Keratinocyte (primary cell): ENCODE results near the gene BBS9. TPM values are rescaled to one million over a fixed set of nuclear protein-coding genes. Genes with fewer than 3 reads are reported as not detected.

Experiments used
- DNase-seq: peaks from one replicate; pipeline ENCODE4 v3.0.0-alpha.2; 2011; ENCODE audit warnings: low read depth, missing footprints, low spot score
- FAIRE-seq: peaks from 2 replicates; lab custom pipeline; 2011; peaks lifted over from hg19 to GRCh38; lab: Jason Lieb, UNC
- H2AFZ ChIP-seq: 2 replicates; pipeline ENCODE4 v1.6.0; 2012; ENCODE audit warnings: low read length, control low read depth, inconsistent platforms; ENCODE audit not compliant: control insufficient read depth
- H3K27ac ChIP-seq: 2 replicates; pipeline ENCODE4 v1.5.1; 2011; ENCODE audit warnings: low read length; ENCODE audit not compliant: control insufficient read depth, insufficient read depth
- H3K27me3 ChIP-seq: 3 replicates; pipeline ENCODE4 v1.6.0; 2011; ENCODE audit warnings: low read length; ENCODE audit not compliant: control insufficient read depth, insufficient read depth; ENCODE audit errors: extremely low read depth
- H3K36me3 ChIP-seq, 2 experiments: 2 replicates in 1 of 2; 3 replicates in 1 of 2; pipeline ENCODE4 v1.5.1; 2011; ENCODE audit warnings: low read length in 2 of 2, mild to moderate bottlenecking in 1 of 2; ENCODE audit not compliant: control insufficient read depth in 2 of 2, insufficient read depth in 2 of 2; ENCODE audit errors: extremely low read depth in 1 of 2
- H3K4me1 ChIP-seq: 3 replicates; pipeline ENCODE4 v1.5.1; 2011; ENCODE audit warnings: low read length; ENCODE audit not compliant: control insufficient read depth, insufficient read depth; ENCODE audit errors: extremely low read depth
- H3K4me2 ChIP-seq: 3 replicates; pipeline ENCODE4 v1.6.0; 2011; ENCODE audit warnings: low read depth, low read length; ENCODE audit not compliant: control insufficient read depth, insufficient read depth; ENCODE audit errors: extremely low read depth
- H3K4me3 ChIP-seq, 3 experiments: fragments of 200-600 bp in 1 of 3; sonication (generic) in 1 of 3; 2 replicates in 2 of 3; 3 replicates in 1 of 3; pipeline ENCODE4 v1.5.1; 2011 to 2016; ENCODE audit warnings: low read length in 3 of 3, mild to moderate bottlenecking in 3 of 3, control low read depth in 2 of 3, inconsistent platforms in 1 of 3, low read depth in 1 of 3, mixed read lengths in 1 of 3, mixed run types in 1 of 3, moderate library complexity in 1 of 3; ENCODE audit not compliant: control insufficient read depth in 2 of 3, insufficient read depth in 2 of 3; ENCODE audit errors: extremely low read depth in 1 of 3
- H3K79me2 ChIP-seq: 2 replicates; pipeline ENCODE4 v1.6.0; 2012; ENCODE audit warnings: low read length; ENCODE audit not compliant: control insufficient read depth, insufficient read depth
- H3K9ac ChIP-seq: 3 replicates; pipeline ENCODE4 v1.6.0; 2011; ENCODE audit warnings: low read length; ENCODE audit not compliant: control insufficient read depth, insufficient read depth; ENCODE audit errors: extremely low read depth
- H3K9me1 ChIP-seq: 3 replicates; pipeline ENCODE4 v1.6.0; 2011; ENCODE audit warnings: low read length; ENCODE audit not compliant: control insufficient read depth, insufficient read depth; ENCODE audit errors: extremely low read depth
- H3K9me3 ChIP-seq: 2 replicates; pipeline ENCODE4 v1.5.1; 2012; ENCODE audit warnings: low read depth, low read length; ENCODE audit not compliant: control insufficient read depth
- H4K20me1 ChIP-seq: 3 replicates; pipeline ENCODE4 v1.6.0; 2011; ENCODE audit warnings: low read length; ENCODE audit not compliant: control insufficient read depth, insufficient read depth; ENCODE audit errors: extremely low read depth
- CTCF ChIP-seq, 3 experiments: IDR thresholded peaks in 1 of 3; conservative IDR thresholded peaks in 1 of 3; optimal IDR thresholded peaks in 1 of 3; 2 replicates in 2 of 3; 3 replicates in 1 of 3; pipeline versions ENCODE3 to v1.5.1; 2011; ENCODE audit warnings: low read length in 3 of 3, mild to moderate bottlenecking in 3 of 3, moderate library complexity in 2 of 3, control low read depth in 1 of 3, inconsistent platforms in 1 of 3; ENCODE audit not compliant: insufficient read depth in 2 of 3; ENCODE audit errors: extremely low read depth in 1 of 3
- EZH2 ChIP-seq: IDR thresholded peaks from one replicate; pipeline ENCODE4 v1.6.1; 2012; ENCODE audit warnings: inconsistent platforms, mild to moderate bottlenecking, low read length, moderate library complexity
- dilution Hi-C: fragments of 300-500 bp; cut with MboI; formaldehyde crosslinking; loops from one replicate; pipeline ENCODE4 v1.7.0; 2020; ENCODE audit warnings: low sequenced_read_pairs; ENCODE audit not compliant: extremely low pct_ligation_motif_present
- polyA plus RNA-seq, 5 experiments: library from polyadenylated mRNA; depleted of rRNA in 3 of 5; stranded (reverse) in 3 of 5; stranded (forward) in 1 of 5; unstranded in 1 of 5; fragments of >200 nt; gene quantifications; 1 replicate in 1 of 5; 2 replicates in 3 of 5; 3 replicates in 1 of 5; pipeline versions ENCODE4 v1.2.1 to v1.2.3, GENCODE V29; 2011 to 2012; ENCODE audit warnings: missing spikeins in 2 of 5, low read depth in 1 of 5, low replicate concordance in 1 of 5

The BBS9 gene
- polyA plus RNA-seq, 1 donor (not counting 4 experiments of a cell fraction or from before 2014, with no cell fraction given) = 7.6 TPM

GRCh38 chr7:33531888-33532287 lies 402.5 kb downstream of the BBS9 start:
- dilution Hi-C loops = no loop called here
- no peaks in the 10 kb centered on the region for H3K9me1 ChIP-seq
- H3K9me3 ChIP-seq = no peaks in the 10 kb centered on the region
- no peak overlapping the region for H3K9ac ChIP-seq
- TF ChIP-seq CTCF (optimal IDR thresholded peaks at IDR 0.05 in 1 of 3, IDR thresholded peaks at IDR 0.05 in 1 of 3, conservative IDR thresholded peaks at IDR 0.05 in 1 of 3; ENCODE audit: extremely low read depth in 1 of 3, insufficient read depth in 2 of 3, low read length in 3 of 3) = no peak
- TF ChIP-seq EZH2 = no peak
- no peak overlapping the region for H3K4me2 ChIP-seq
- no peak overlapping the region for H2AFZ ChIP-seq
- DNase-seq = no peak
- no peak overlapping the region for H3K27ac ChIP-seq
- no peaks in the 10 kb centered on the region for H3K27me3 ChIP-seq
- no peaks in the 10 kb centered on the region for H3K36me3 ChIP-seq
- no peaks in the 10 kb centered on the region for H3K4me1 ChIP-seq
- no peaks in the 10 kb centered on the region for H4K20me1 ChIP-seq
- H3K4me3 ChIP-seq = no peak overlapping the region
- H3K79me2 ChIP-seq = no peaks in the 10 kb centered on the region
- no peak for FAIRE-seq

GRCh38 chr7:33534833-33535232 lies 405.5 kb downstream of the BBS9 start:
- Histone ChIP-seq H3K27me3 (no peaks in the 10 kb centered on the region), H3K27ac (no peak overlapping the region), H3K4me1 (no peaks in the 10 kb centered on the region), H3K9ac (no peak overlapping the region), H3K4me2 (no peak overlapping the region), H3K36me3 (no peaks in the 10 kb centered on the region), H3K4me3 (no peak overlapping the region), H3K9me3 (no peaks in the 10 kb centered on the region), H3K9me1 (no peaks in the 10 kb centered on the region), H4K20me1 (no peaks in the 10 kb centered on the region), H3K79me2 (no peaks in the 10 kb centered on the region), H2AFZ (no peak overlapping the region)
- dilution Hi-C loops = no loop called here
- TF ChIP-seq CTCF (optimal IDR thresholded peaks at IDR 0.05 in 1 of 3, IDR thresholded peaks at IDR 0.05 in 1 of 3, conservative IDR thresholded peaks at IDR 0.05 in 1 of 3; ENCODE audit: extremely low read depth in 1 of 3, insufficient read depth in 2 of 3, low read length in 3 of 3) (no peak), EZH2 (no peak)
- FAIRE-seq = no peak
- no peak for DNase-seq
